HepG2 (cell line): ENCODE measurements around the gene GNRH2. TPM values are rescaled to one million over a fixed set of nuclear protein-coding genes. Genes with fewer than 3 reads are reported as not detected.

Experiments used
- EP300 ChIP-seq, 3 experiments: sonication (generic) in 1 of 3; formaldehyde crosslinking in 1 of 3; IDR thresholded peaks; 2 replicates each; pipeline versions ENCODE4 v1.5.1 to v1.6.1; 2011 to 2020; ENCODE audit warnings: low read depth in 2 of 3, low read length in 2 of 3, borderline replicate concordance in 1 of 3, improper control_type of control experiment in 1 of 3, mild to moderate bottlenecking in 1 of 3, missing genetic modification reagents in 1 of 3, moderate library complexity in 1 of 3
- FLYWCH1 ChIP-seq: sonication (generic); formaldehyde crosslinking; IDR thresholded peaks from 2 replicates; pipeline ENCODE4 v1.8.1; 2023; ENCODE audit warnings: mild to moderate bottlenecking, missing genetic modification reagents
- FOXK1 ChIP-seq: sonication (generic); formaldehyde crosslinking; IDR thresholded peaks from 2 replicates; pipeline ENCODE4 v1.4.0; 2020; ENCODE audit warnings: low read depth, missing genetic modification reagents, borderline replicate concordance
- GABPB1 ChIP-seq: IDR thresholded peaks from 2 replicates; pipeline ENCODE4 v1.6.1; 2016; ENCODE audit warnings: mild to moderate bottlenecking, missing genetic modification reagents, moderate library complexity, missing compliant biosample characterization
- GATAD2A ChIP-seq: IDR thresholded peaks from 2 replicates; pipeline ENCODE4 v1.6.1; 2016
- HDAC1 ChIP-seq: sonication (generic); formaldehyde crosslinking; IDR thresholded peaks from 2 replicates; pipeline ENCODE4 v1.5.1; 2020; ENCODE audit warnings: mild to moderate bottlenecking, missing genetic modification reagents
- KLF9 ChIP-seq: IDR thresholded peaks from 2 replicates; pipeline ENCODE4 v1.6.1; 2016; ENCODE audit warnings: low read depth
- NCOR1 ChIP-seq: fragments of 200-600 bp; sonication (generic); IDR thresholded peaks from 2 replicates; pipeline ENCODE4 v1.7.0; 2017; ENCODE audit warnings: antibody characterized with exemption, low read length, borderline replicate concordance
- NKX3-1 ChIP-seq: sonication (generic); formaldehyde crosslinking; IDR thresholded peaks from 2 replicates; pipeline ENCODE4 v1.5.0; 2020; ENCODE audit warnings: missing genetic modification reagents
- RAD21 ChIP-seq: fragments of 450-650 bp; formaldehyde crosslinking; IDR thresholded peaks from 2 replicates; pipeline ENCODE4 v1.5.0; 2020; ENCODE audit warnings: mild to moderate bottlenecking
- RXRB ChIP-seq: IDR thresholded peaks from 2 replicates; pipeline ENCODE4 v1.6.1; 2016; ENCODE audit warnings: borderline replicate concordance, missing genetic modification reagents, missing compliant biosample characterization
- SIX4 ChIP-seq: sonication (generic); formaldehyde crosslinking; IDR thresholded peaks from 2 replicates; pipeline ENCODE4 v1.4.0; 2020; ENCODE audit warnings: missing genetic modification reagents
- SMAD9 ChIP-seq: sonication (generic); formaldehyde crosslinking; IDR thresholded peaks from 2 replicates; pipeline ENCODE4 v1.5.1; 2020; ENCODE audit warnings: mild to moderate bottlenecking, missing genetic modification reagents
- SYNCRIP ChIP-seq: fragments of 200-400 bp; formaldehyde crosslinking; IDR thresholded peaks from 2 replicates; pipeline ENCODE4 v1.6.1; 2018; ENCODE audit warnings: mild to moderate bottlenecking, low read depth, low read length; ENCODE audit not compliant: insufficient read depth
- TCF7L2 ChIP-seq: IDR thresholded peaks from 2 replicates; pipeline ENCODE4 v1.6.1; 2011; ENCODE audit warnings: mild to moderate bottlenecking, low read depth, low read length, moderate library complexity
- ZFAT ChIP-seq: sonication (generic); formaldehyde crosslinking; conservative IDR thresholded peaks from 2 replicates; pipeline ENCODE4 v1.8.1; 2023; ENCODE audit warnings: missing genetic modification reagents, inconsistent platforms
- ZFX ChIP-seq: sonication (generic); formaldehyde crosslinking; IDR thresholded peaks from 2 replicates; pipeline ENCODE4 v1.4.0; 2020; ENCODE audit warnings: mild to moderate bottlenecking, low read depth, missing genetic modification reagents, moderate library complexity
- ZNF235 ChIP-seq: sonication (generic); formaldehyde crosslinking; IDR thresholded peaks from 2 replicates; pipeline ENCODE4 v1.8.1; 2023; ENCODE audit warnings: mild to moderate bottlenecking, missing genetic modification reagents, borderline replicate concordance
- ZNF34 ChIP-seq: sonication (generic); formaldehyde crosslinking; IDR thresholded peaks from 2 replicates; pipeline ENCODE4 v1.4.0; 2020; ENCODE audit warnings: mild to moderate bottlenecking, missing genetic modification reagents, borderline replicate concordance
- ZNF468 ChIP-seq: sonication (generic); formaldehyde crosslinking; IDR thresholded peaks from 2 replicates; pipeline ENCODE4 v1.8.0; 2022; ENCODE audit warnings: mild to moderate bottlenecking, moderate library complexity, missing genetic modification reagents
- ZNF510 ChIP-seq: sonication (generic); formaldehyde crosslinking; IDR thresholded peaks from 2 replicates; pipeline ENCODE4 v1.4.0; 2020; ENCODE audit warnings: low read depth, mild to moderate bottlenecking, missing genetic modification reagents
- polyA plus RNA-seq, 8 experiments: library from polyadenylated mRNA; depleted of rRNA in 3 of 8; stranded (reverse) in 7 of 8; unstranded in 1 of 8; fragments of >200 nt; fragmentation: Illumina TruSeq in 4 of 8; extraction: Trizol in 4 of 8; gene quantifications; 2 replicates each; pipeline versions ENCODE4 v1.2.1 to v1.2.3, GENCODE V29; 2011 to 2016; ENCODE audit warnings: low read depth in 4 of 8, missing spikeins in 1 of 8, mixed read lengths in 1 of 8; ENCODE audit not compliant: insufficient read depth in 1 of 8
- total RNA-seq, 5 experiments: library from RNA; depleted of rRNA; stranded (reverse); fragments of >200 nt; fragmentation: Illumina TruSeq; extraction: Trizol; gene quantifications; 2 replicates each; pipeline ENCODE4 v1.2.3, GENCODE V29; 2016; ENCODE audit warnings: low read depth in 1 of 5
- TF ChIP-seq, protein P1 (sequence below): sonication (generic); formaldehyde crosslinking; IDR thresholded peaks from 2 replicates; pipeline ENCODE4 v1.4.0; 2020; ENCODE audit warnings: missing genetic modification reagents
- TF ChIP-seq, protein P2 (sequence below): sonication (generic); formaldehyde crosslinking; IDR thresholded peaks from 2 replicates; pipeline ENCODE4 v1.5.1; 2020; ENCODE audit warnings: mild to moderate bottlenecking, missing genetic modification reagents, borderline replicate concordance

The GNRH2 gene
- total and polyA plus RNA-seq, 2 of the 13 experiments (the other 11 are each of a cell fraction or from before 2014, with no cell fraction given), result 0.28 TPM; not detected in 1

GRCh38 chr20:3080939-3081388 lies 37.5 kb downstream of the GNRH2 start (continued):
- TF ChIP-seq SYNCRIP (no peak), NKX3-1 (CRISPR knock-in tag) (no peak), ZNF510 (CRISPR knock-in tag) (no peak), EP300 (IDR thresholded peaks at IDR 0.05; ENCODE audit: low read depth in 2 of 2, low read length in 2 of 2) (peak in 1 of 2 experiments; percentile 11; a peak in 1 of 4 replicates), EP300 (CRISPR knock-in tag; IDR thresholded peaks at IDR 0.05; ENCODE audit: borderline replicate concordance) (no peak), TCF7L2 (no peak), ZNF235 (no peak), FOXK1 (CRISPR knock-in tag) (no peak), ZFAT (CRISPR knock-in tag) (no peak), KLF9 (no peak), GABPB1 (CRISPR knock-in tag) (0 out of 2 replicates have a peak, but pooled peaks have one; percentile 30), ZNF34 (CRISPR knock-in tag) (no peak), GATAD2A (CRISPR knock-in tag) (peak; percentile 62), NCOR1 (no peak), HDAC1 (CRISPR knock-in tag) (0 out of 2 replicates have a peak, but pooled peaks have one; percentile 28), RXRB (CRISPR knock-in tag) (peak; percentile 74), SMAD9 (no peak), ZNF468 (CRISPR knock-in tag) (no peak), FLYWCH1 (CRISPR knock-in tag) (no peak), SIX4 (CRISPR knock-in tag) (no peak), RAD21 (CRISPR knock-in tag) (no peak), ZFX (CRISPR knock-in tag) (no peak)
- TF ChIP-seq, protein P1, sequence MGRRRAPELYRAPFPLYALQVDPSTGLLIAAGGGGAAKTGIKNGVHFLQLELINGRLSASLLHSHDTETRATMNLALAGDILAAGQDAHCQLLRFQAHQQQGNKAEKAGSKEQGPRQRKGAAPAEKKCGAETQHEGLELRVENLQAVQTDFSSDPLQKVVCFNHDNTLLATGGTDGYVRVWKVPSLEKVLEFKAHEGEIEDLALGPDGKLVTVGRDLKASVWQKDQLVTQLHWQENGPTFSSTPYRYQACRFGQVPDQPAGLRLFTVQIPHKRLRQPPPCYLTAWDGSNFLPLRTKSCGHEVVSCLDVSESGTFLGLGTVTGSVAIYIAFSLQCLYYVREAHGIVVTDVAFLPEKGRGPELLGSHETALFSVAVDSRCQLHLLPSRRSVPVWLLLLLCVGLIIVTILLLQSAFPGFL (CRISPR knock-in tag), result no peak
- TF ChIP-seq, protein P2, sequence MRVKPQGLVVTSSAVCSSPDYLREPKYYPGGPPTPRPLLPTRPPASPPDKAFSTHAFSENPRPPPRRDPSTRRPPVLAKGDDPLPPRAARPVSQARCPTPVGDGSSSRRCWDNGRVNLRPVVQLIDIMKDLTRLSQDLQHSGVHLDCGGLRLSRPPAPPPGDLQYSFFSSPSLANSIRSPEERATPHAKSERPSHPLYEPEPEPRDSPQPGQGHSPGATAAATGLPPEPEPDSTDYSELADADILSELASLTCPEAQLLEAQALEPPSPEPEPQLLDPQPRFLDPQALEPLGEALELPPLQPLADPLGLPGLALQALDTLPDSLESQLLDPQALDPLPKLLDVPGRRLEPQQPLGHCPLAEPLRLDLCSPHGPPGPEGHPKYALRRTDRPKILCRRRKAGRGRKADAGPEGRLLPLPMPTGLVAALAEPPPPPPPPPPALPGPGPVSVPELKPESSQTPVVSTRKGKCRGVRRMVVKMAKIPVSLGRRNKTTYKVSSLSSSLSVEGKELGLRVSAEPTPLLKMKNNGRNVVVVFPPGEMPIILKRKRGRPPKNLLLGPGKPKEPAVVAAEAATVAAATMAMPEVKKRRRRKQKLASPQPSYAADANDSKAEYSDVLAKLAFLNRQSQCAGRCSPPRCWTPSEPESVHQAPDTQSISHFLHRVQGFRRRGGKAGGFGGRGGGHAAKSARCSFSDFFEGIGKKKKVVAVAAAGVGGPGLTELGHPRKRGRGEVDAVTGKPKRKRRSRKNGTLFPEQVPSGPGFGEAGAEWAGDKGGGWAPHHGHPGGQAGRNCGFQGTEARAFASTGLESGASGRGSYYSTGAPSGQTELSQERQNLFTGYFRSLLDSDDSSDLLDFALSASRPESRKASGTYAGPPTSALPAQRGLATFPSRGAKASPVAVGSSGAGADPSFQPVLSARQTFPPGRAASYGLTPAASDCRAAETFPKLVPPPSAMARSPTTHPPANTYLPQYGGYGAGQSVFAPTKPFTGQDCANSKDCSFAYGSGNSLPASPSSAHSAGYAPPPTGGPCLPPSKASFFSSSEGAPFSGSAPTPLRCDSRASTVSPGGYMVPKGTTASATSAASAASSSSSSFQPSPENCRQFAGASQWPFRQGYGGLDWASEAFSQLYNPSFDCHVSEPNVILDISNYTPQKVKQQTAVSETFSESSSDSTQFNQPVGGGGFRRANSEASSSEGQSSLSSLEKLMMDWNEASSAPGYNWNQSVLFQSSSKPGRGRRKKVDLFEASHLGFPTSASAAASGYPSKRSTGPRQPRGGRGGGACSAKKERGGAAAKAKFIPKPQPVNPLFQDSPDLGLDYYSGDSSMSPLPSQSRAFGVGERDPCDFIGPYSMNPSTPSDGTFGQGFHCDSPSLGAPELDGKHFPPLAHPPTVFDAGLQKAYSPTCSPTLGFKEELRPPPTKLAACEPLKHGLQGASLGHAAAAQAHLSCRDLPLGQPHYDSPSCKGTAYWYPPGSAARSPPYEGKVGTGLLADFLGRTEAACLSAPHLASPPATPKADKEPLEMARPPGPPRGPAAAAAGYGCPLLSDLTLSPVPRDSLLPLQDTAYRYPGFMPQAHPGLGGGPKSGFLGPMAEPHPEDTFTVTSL (CRISPR knock-in tag), result 0 out of 2 replicates have a peak, but pooled peaks have one; percentile 19
